Left lung (tissue), 10 donors: ENCODE results near the gene MYLK. TPM values are rescaled to one million over a fixed set of nuclear protein-coding genes. Genes with fewer than 3 reads are reported as not detected.

Experiments used
- ATAC-seq: fragments of 200-7000 bp; cut with Tn5 transposase; one replicate; pipeline ENCODE4 v1.9.1; 2020; ENCODE audit warnings: moderate library complexity
- DNase-seq, 4 donors: peaks; one replicate each; pipeline ENCODE4 v3.0.0-alpha.2; 2013 to 2020
- H3K27ac ChIP-seq, 2 donors: fragments of 200-600 bp; sonication (generic) in 1 of 2; one replicate each; pipeline versions ENCODE4 v1.5.0 to v1.8.0; 2020 to 2021
- H3K27me3 ChIP-seq, 2 donors: fragments of 200-600 bp; sonication (generic) in 1 of 2; one replicate each; pipeline versions ENCODE4 v1.5.0 to v1.8.0; 2020 to 2021
- H3K36me3 ChIP-seq, 2 donors: fragments of 200-600 bp; sonication (generic) in 1 of 2; one replicate each; pipeline versions ENCODE4 v1.5.0 to v1.8.0; 2020 to 2021
- H3K4me1 ChIP-seq, 2 donors: fragments of 200-600 bp; one replicate each; pipeline ENCODE4 v1.8.0; 2021
- H3K4me3 ChIP-seq, 2 donors: fragments of 200-600 bp; sonication (generic) in 1 of 2; one replicate each; pipeline versions ENCODE4 v1.5.0 to v1.8.0; 2020 to 2021; ENCODE audit warnings: mild to moderate bottlenecking in 1 of 2
- H3K9me3 ChIP-seq, 2 donors: fragments of 200-600 bp; sonication (generic) in 1 of 2; one replicate each; pipeline versions ENCODE4 v1.5.0 to v1.8.0; 2020 to 2021
- CTCF ChIP-seq, 2 donors: fragments of 200-600 bp; sonication (generic) in 1 of 2; IDR thresholded peaks; one replicate each; pipeline versions ENCODE4 v1.5.0 to v1.8.0; 2021; ENCODE audit warnings: antibody characterized with exemption in 2 of 2
- intact Hi-C, 2 donors: fragments of 100-400 bp; cut with DNase I; formaldehyde crosslinking; loops; one replicate each; pipeline versions ENCODE4 v1.11.2 to v1.14.2; 2022
- polyA plus RNA-seq, 6 donors: library from polyadenylated mRNA; unstranded; fragments of 120-200 nt; gene quantifications; one replicate each; pipeline ENCODE4 v1.2.1, GENCODE V29; 2013; ENCODE audit not compliant: insufficient read length in 6 of 6
- total RNA-seq, 2 donors: library from RNA; stranded (reverse); fragmentation: NEBNext Ultra II Directional; extraction: Animal tissue kit (Norgen Biotek cat#: 25700); gene quantifications; one replicate each; pipeline ENCODE4 v1.2.1, GENCODE V29; 2021
- donor health status: DM: no; HTN: yes; CAD: no.
- donor health status: DM: no; HTN: no; CAD: no.

Gene MYLK
- total and polyA plus RNA-seq, 8 donors, result 155 to 468 (median 410) TPM

GRCh38 chr3:123695152-123695551, 189.0 kb downstream of the MYLK start:
- peak overlapping the region; percentile 48 to 74 for H3K27ac ChIP-seq
- peaks cover 19 to 44% of the 10 kb centered on the region in 2 donors for H3K4me1 ChIP-seq
- no peak for ATAC-seq
- H3K27me3 ChIP-seq, result no peaks in the 10 kb centered on the region
- no peak for DNase-seq
- no peaks in the 10 kb centered on the region for H3K36me3 ChIP-seq
- TF ChIP-seq CTCF (IDR thresholded peaks at IDR 0.05), result no peak
- no peak overlapping the region for H3K4me3 ChIP-seq
- no peaks in the 10 kb centered on the region for H3K9me3 ChIP-seq
- intact Hi-C loops, result loop anchor here in 1 of 2 donors (5.0 kb wide), 1 partner anchor 38 kb away; no protein-coding TSS in a partner anchor

- Histone ChIP-seq H3K4me3 (no peak overlapping the region), H3K27ac (peak overlapping the region; percentile 48 to 74), H3K4me1 (peaks cover 19 to 48% of the 10 kb centered on the region in 2 donors), H3K36me3 (no peaks in the 10 kb centered on the region), H3K27me3 (no peaks in the 10 kb centered on the region), H3K9me3 (no peaks in the 10 kb centered on the region)
- no peak for TF ChIP-seq CTCF (IDR thresholded peaks at IDR 0.05)
- ATAC-seq, result no peak
- intact Hi-C loops, result loop anchor here in 1 of 2 donors (5.0 kb wide), 1 partner anchor 37 kb away; no protein-coding TSS in a partner anchor
- DNase-seq, result no peak
These were observed 189.6 kb downstream of the MYLK start for GRCh38 chr3:123694366-123695087.

- H3K4me1 ChIP-seq, result peaks cover 24 to 57% of the 10 kb centered on the region in 2 donors
- no peaks in the 10 kb centered on the region for H3K9me3 ChIP-seq
- H3K4me3 ChIP-seq, result no peak overlapping the region
- TF ChIP-seq CTCF (IDR thresholded peaks at IDR 0.05), result no peak
- no peaks in the 10 kb centered on the region for H3K27me3 ChIP-seq
- H3K27ac ChIP-seq, result peak overlapping the region; percentile 48 to 74
- no peaks in the 10 kb centered on the region for H3K36me3 ChIP-seq
- ATAC-seq (no peak), DNase-seq (no peak)
- intact Hi-C loops, result no loop called here
These were observed 190.4 kb downstream of the MYLK start for GRCh38 chr3:123693584-123694190.

- DNase-seq, result no peak
- no peaks in the 10 kb centered on the region for H3K9me3 ChIP-seq
- intact Hi-C loops, result no loop called here
- H3K4me3 ChIP-seq, result no peak overlapping the region
- H3K27ac ChIP-seq, result peak overlapping the region; percentile 67 to 74
- H3K36me3 ChIP-seq, result no peaks in the 10 kb centered on the region
- no peak for ATAC-seq
- no peak for TF ChIP-seq CTCF (IDR thresholded peaks at IDR 0.05)
- H3K27me3 ChIP-seq, result no peaks in the 10 kb centered on the region
- peaks cover 25 to 67% of the 10 kb centered on the region in 2 donors for H3K4me1 ChIP-seq
These were observed 191.5 kb downstream of the MYLK start for GRCh38 chr3:123692671-123693070.

GRCh38 chr3:123692041-123692440, 192.1 kb downstream of the MYLK start:
- intact Hi-C loops, result no loop called here
- ATAC-seq (no peak), DNase-seq (no peak)
- H3K27ac ChIP-seq, result peak overlapping the region; percentile 67 to 74
- no peak for TF ChIP-seq CTCF (IDR thresholded peaks at IDR 0.05)
- H3K9me3 ChIP-seq, result no peaks in the 10 kb centered on the region
- H3K4me3 ChIP-seq, result no peak overlapping the region
- peaks cover 25 to 72% of the 10 kb centered on the region in 2 donors for H3K4me1 ChIP-seq
- H3K36me3 ChIP-seq, result no peaks in the 10 kb centered on the region
- H3K27me3 ChIP-seq, result no peaks in the 10 kb centered on the region
